ENCODE measurements around the gene ATP6V0A1. TPM values are rescaled to one million over a fixed set of nuclear protein-coding genes. Genes with fewer than 3 reads are reported as not detected.

The ATP6V0A1 gene
- total RNA-seq, 1 experiment from 2014 or later, result 82.8 TPM

DNA sequence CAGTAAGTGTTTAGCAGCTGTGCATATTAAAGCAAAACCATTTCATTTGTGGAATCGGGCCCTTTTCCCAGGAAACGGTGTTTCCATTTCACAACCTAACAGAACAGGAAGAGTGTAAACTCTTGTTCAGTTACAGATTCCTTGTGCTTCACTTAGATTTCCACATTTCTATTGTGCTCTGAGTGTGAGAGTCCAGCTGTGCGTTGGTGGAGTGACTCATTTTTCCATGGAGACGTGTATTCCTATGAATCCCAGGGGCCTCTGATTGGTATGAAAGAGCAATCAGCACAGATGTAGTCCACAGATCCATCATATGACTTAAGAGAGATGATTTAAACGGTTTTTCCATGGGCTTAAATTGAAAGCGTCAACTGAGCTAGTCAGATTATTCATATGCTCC is 22.3 kb upstream of the ATP6V0A1 start:
- no peak overlapping the region for H3K27ac Mint-ChIP-seq (ENCODE audit: unreplicated experiment)
- no TSS peak for BruUV-seq (replicated peaks)
- Histone ChIP-seq H3K9me3 (no peaks in the 10 kb centered on the region), H3K4me1 (peaks cover 16% of the 10 kb centered on the region), H3K36me3 (ENCODE audit: control insufficient read depth, insufficient read depth, low read length) (no peaks in the 10 kb centered on the region), H3K27me3 (replicated peaks; ENCODE audit: control insufficient read depth, insufficient read depth, low read length) (no peaks in the 10 kb centered on the region), H3K4me3 (ENCODE audit: low read depth, low read length) (no peak overlapping the region)
- intact Hi-C loops (cut with micrococcal nuclease; ENCODE audit: unreplicated experiment), result no loop called here
- TF ChIP-seq, protein P1, sequence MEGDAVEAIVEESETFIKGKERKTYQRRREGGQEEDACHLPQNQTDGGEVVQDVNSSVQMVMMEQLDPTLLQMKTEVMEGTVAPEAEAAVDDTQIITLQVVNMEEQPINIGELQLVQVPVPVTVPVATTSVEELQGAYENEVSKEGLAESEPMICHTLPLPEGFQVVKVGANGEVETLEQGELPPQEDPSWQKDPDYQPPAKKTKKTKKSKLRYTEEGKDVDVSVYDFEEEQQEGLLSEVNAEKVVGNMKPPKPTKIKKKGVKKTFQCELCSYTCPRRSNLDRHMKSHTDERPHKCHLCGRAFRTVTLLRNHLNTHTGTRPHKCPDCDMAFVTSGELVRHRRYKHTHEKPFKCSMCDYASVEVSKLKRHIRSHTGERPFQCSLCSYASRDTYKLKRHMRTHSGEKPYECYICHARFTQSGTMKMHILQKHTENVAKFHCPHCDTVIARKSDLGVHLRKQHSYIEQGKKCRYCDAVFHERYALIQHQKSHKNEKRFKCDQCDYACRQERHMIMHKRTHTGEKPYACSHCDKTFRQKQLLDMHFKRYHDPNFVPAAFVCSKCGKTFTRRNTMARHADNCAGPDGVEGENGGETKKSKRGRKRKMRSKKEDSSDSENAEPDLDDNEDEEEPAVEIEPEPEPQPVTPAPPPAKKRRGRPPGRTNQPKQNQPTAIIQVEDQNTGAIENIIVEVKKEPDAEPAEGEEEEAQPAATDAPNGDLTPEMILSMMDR (IDR thresholded peaks at IDR 0.05; ENCODE audit: insufficient read depth in 1 of 2, low read depth in 1 of 2, low read length in 1 of 2, severe bottlenecking in 1 of 2, unreplicated experiment in 1 of 2), result no peak
- ChIA-PET POLR2A (no interaction called here), CTCF (interaction anchor here (1.1 to 1.2 kb wide), 2 partner anchors 14 to 78 kb away, joined by 5 to 6 read pairs; partner anchors contain the start of gene CAVIN1)
- H3K27me3 Mint-ChIP-seq (ENCODE audit: insufficient read depth, unreplicated experiment), result no peaks in the 10 kb centered on the region
- H3K4me1 Mint-ChIP-seq (ENCODE audit: low read depth, unreplicated experiment), result peaks cover 16% of the 10 kb centered on the region
- DNase-seq, result no peak
- H3K9me3 Mint-ChIP-seq (ENCODE audit: unreplicated experiment), result no peaks in the 10 kb centered on the region
- no peaks in the 10 kb centered on the region for H3K36me3 Mint-ChIP-seq (ENCODE audit: insufficient read depth, unreplicated experiment)
- no peak overlapping the region for H3K4me3 Mint-ChIP-seq (ENCODE audit: unreplicated experiment)

DNA sequence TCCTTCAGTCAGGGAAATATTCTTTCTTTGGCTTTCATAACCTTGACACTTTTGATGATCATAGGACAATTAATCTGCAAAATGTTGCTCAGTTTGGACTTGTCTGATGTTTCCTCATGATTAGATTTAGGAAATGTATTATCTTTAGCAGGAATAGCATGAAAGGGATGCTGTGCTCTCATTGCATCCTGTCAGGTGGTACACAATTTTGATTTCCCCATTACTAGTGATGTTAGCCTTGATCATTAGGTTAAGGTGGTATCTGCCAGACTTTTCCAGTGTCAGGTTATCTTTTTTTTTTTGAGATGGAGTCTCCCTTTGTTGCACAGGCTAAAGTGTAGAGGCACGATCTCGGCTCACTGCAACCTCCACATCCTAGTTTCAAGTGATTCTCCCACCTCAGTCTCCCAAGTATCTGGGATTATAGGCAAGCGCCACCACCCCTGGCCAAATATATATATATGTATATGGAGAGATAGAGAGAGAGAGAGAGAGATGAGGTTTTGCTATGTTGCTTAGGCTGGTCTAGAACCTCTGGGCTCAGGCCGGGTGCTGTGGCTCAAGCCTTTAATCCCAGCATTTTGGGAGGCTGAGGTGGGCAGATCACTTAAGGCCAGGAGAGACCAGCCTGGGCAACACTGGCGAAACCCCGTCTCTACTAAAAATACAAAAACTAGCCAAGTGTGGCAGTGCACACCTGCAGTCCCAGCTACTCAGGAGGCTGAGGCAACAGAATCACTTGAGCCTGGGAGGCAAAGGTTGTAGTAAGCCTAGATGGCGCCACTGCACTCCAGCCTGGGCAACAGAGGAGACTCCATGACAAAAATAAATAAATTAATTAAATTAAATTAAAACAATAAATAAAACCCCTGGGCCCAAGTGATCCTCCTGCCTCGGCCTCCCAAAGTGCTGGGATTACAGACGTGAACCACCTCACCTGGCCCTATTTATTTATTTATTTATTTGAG is 19.8 kb upstream of the ATP6V0A1 start:
- H3K36me3 Mint-ChIP-seq (ENCODE audit: insufficient read depth, unreplicated experiment), result no peaks in the 10 kb centered on the region
- peaks cover 5% of the 10 kb centered on the region; the same call in 1 of the 2 replicates for H3K4me1 ChIP-seq
- TF ChIP-seq, protein P1 (IDR thresholded peaks at IDR 0.05; ENCODE audit: insufficient read depth in 1 of 2, low read depth in 1 of 2, low read length in 1 of 2, severe bottlenecking in 1 of 2, unreplicated experiment in 1 of 2), result peak; percentile 29 to 36
- H3K27me3 Mint-ChIP-seq (ENCODE audit: insufficient read depth, unreplicated experiment), result no peaks in the 10 kb centered on the region
- no peaks in the 10 kb centered on the region for H3K36me3 ChIP-seq (ENCODE audit: control insufficient read depth, insufficient read depth, low read length)
- intact Hi-C loops (cut with micrococcal nuclease; ENCODE audit: unreplicated experiment), result no loop called here
- peaks cover 12% of the 10 kb centered on the region for H3K4me1 Mint-ChIP-seq (ENCODE audit: low read depth, unreplicated experiment)
- peak; percentile 49 to 64 for DNase-seq
- no peak overlapping the region for H3K27ac Mint-ChIP-seq (ENCODE audit: unreplicated experiment)
- H3K9me3 ChIP-seq, result no peaks in the 10 kb centered on the region
- ChIA-PET CTCF (interaction anchor here (0.6 to 0.9 kb wide), 5 partner anchors 11 to 81 kb away, joined by 3 to 4 read pairs (median 3); no protein-coding TSS in a partner anchor), POLR2A (no interaction called here)
- H3K27me3 ChIP-seq (replicated peaks; ENCODE audit: control insufficient read depth, insufficient read depth, low read length), result no peaks in the 10 kb centered on the region
- BruUV-seq (replicated peaks), result no TSS peak
- H3K9me3 Mint-ChIP-seq (ENCODE audit: unreplicated experiment), result no peaks in the 10 kb centered on the region
- H3K4me3 Mint-ChIP-seq (ENCODE audit: unreplicated experiment), result no peak overlapping the region
- no peak overlapping the region for H3K4me3 ChIP-seq (ENCODE audit: low read depth, low read length)

DNA sequence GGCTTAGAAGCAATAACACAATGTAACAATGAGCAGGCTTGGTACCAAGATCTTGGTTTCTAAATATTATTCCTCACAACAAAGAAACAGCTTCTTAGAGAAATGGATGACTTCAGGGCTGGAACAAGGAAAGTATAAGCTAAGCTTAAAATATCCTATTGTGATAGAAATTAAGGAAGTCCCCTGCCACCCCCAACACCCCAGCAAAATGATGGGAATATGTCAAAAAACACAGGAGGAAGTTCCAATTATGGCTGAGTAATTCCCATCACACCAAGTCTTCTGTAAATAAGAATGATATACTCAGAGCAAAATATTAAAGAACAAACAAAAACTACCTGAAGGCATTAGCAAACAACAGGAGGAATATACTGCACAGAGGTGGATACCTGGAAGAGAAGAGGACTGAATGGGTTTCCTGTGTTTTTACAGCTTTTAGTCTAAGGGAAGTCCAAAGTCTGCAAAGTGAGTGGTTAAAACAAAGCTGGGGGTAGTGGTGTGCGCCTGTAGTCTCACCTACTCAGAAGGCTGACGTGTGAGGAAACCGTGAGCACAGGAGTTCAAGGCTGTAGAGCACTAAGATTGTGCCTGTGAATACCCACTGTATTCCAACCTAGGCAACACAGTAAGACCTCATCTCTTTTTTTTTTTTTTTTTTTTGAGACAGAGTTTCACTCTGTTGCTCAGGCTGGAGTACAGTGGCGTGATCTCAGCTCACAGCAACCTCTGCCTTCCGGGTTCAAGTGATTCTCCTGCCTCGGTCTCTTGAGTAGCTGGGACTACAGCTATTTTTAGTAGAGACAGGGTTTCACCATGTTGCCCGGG is 17.1 kb upstream of the ATP6V0A1 start:
- H3K9me3 Mint-ChIP-seq (ENCODE audit: unreplicated experiment), result no peaks in the 10 kb centered on the region
- H3K4me3 Mint-ChIP-seq (ENCODE audit: unreplicated experiment), result no peak overlapping the region
- Histone ChIP-seq H3K9me3 (no peaks in the 10 kb centered on the region), H3K27me3 (replicated peaks; ENCODE audit: control insufficient read depth, insufficient read depth, low read length) (no peaks in the 10 kb centered on the region), H3K36me3 (ENCODE audit: control insufficient read depth, insufficient read depth, low read length) (no peaks in the 10 kb centered on the region), H3K4me3 (ENCODE audit: low read depth, low read length) (no peak overlapping the region), H3K4me1 (peaks cover 5% of the 10 kb centered on the region; the same call in 1 of the 2 replicates)
- CTCF ChIA-PET, result interaction anchor here (0.5 to 2.1 kb wide), 7 partner anchors 10 to 136 kb away, joined by 3 to 6 read pairs (median 4); partner anchors contain the start of gene PSMC3IP
- no peaks in the 10 kb centered on the region for H3K36me3 Mint-ChIP-seq (ENCODE audit: insufficient read depth, unreplicated experiment)
- intact Hi-C loops (cut with micrococcal nuclease; ENCODE audit: unreplicated experiment), result no loop called here
- no TSS peak for BruUV-seq (replicated peaks)
- TF ChIP-seq, protein P1 (IDR thresholded peaks at IDR 0.05; ENCODE audit: insufficient read depth in 1 of 2, low read depth in 1 of 2, low read length in 1 of 2, severe bottlenecking in 1 of 2, unreplicated experiment in 1 of 2), result no peak
- no peak overlapping the region for H3K27ac Mint-ChIP-seq (ENCODE audit: unreplicated experiment)
- POLR2A ChIA-PET, result interaction anchor here (1.0 kb wide), 1 partner anchor 10 kb away, joined by 3 read pairs; no protein-coding TSS in a partner anchor
- peak in 1 of 2 experiments; percentile 43 for DNase-seq
- H3K4me1 Mint-ChIP-seq (ENCODE audit: low read depth, unreplicated experiment), result peaks cover 12% of the 10 kb centered on the region
- no peaks in the 10 kb centered on the region for H3K27me3 Mint-ChIP-seq (ENCODE audit: insufficient read depth, unreplicated experiment)
